Panc1 (cell line): ENCODE results near the gene MREG.

Experiments
- CTCF ChIP-seq: fragments of 450-650 bp; IDR thresholded peaks from 2 replicates; pipeline ENCODE4 v1.5.1; 2017; ENCODE audit warnings: mild to moderate bottlenecking
- POLR2AphosphoS5 ChIP-seq: IDR thresholded peaks from 2 replicates; pipeline ENCODE4 v1.6.1; 2012; ENCODE audit warnings: mild to moderate bottlenecking, low read depth, low read length, moderate library complexity
- REST ChIP-seq, 2 experiments: IDR thresholded peaks; 2 replicates each; pipeline ENCODE4 v1.6.1; 2011 to 2012; ENCODE audit warnings: low read depth in 2 of 2, control low read depth in 1 of 2, low read length in 1 of 2, mild to moderate bottlenecking in 1 of 2, moderate library complexity in 1 of 2; ENCODE audit not compliant: insufficient read depth in 1 of 2

- TF ChIP-seq CTCF: no peak
- no peak for TF ChIP-seq POLR2AphosphoS5
- TF ChIP-seq REST (IDR thresholded peaks at IDR 0.05; ENCODE audit: insufficient read depth in 1 of 2, low read depth in 2 of 2, low read length in 1 of 2): no peak
Observed at GRCh38 chr2:215921895-215922294, 91.5 kb downstream of the MREG start.
